DMS53 treated with DMSO at 0.1 percent for 48 hours (cell line): ENCODE results near the gene OR8G1.
"Not testable (repeated sequence)": the region's sequence is repeated elsewhere in the genome, so short reads cannot be mapped to it uniquely, and the experiment has no call there.

ENCODE experiments used
- DNase-seq: peaks from one replicate; lab custom pipeline; 2025; ENCODE audit not compliant: unreplicated experiment; lab: John Stamatoyannopoulos, UW

Gene OR8G1, protein sequence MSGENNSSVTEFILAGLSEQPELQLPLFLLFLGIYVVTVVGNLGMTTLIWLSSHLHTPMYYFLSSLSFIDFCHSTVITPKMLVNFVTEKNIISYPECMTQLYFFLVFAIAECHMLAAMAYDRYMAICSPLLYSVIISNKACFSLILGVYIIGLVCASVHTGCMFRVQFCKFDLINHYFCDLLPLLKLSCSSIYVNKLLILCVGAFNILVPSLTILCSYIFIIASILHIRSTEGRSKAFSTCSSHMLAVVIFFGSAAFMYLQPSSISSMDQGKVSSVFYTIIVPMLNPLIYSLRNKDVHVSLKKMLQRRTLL

GRCh38 chr11:124240621-124241397 is at the start of gene OR8G1:
OR8G1 (plus strand) TSS chr11:124241095; CDS start chr11:124249676, 8,581 bp downstream.
- no peak for DNase-seq

DNA sequence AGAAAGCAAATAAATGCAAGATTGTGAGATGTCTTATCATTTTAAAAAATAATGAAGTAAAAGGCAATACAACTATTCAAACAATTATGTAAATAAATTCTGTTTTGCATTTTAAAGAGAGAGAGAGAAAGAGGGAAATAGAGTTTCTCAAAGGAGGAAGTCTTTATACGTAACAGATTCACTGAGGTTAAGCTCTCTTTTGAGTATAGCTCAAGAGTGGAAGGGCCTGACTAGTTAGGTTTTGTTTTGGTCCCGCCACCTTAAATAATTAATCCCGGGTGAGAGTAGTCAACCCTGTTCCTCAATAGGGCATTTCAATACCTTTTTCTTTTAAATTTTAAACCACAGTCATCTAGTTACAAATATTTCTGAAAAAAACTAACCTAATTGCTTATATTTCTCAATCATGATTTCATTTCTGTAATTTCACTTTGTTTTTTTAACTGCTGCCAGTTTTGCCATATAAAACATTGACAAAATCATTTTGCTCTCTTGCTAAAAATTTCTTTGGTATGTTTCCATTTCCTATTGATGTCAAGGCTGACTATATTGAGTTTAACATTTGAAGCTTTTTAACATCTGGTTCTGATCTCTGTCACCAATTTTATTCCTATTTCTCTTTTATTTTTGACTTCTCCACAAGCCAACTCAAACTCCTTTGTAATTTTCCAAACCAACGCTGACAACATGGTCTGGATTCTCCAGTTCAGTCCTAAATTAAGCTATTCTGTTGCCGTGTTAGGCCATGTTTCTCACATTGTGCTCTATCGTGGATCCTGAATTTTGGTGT is 47.5 kb upstream of the OR8G1 start:
- no peak for DNase-seq

- no peak for DNase-seq
These were observed 46.4 kb upstream of the OR8G1 start for GRCh38 chr11:124194293-124195188.

DNA sequence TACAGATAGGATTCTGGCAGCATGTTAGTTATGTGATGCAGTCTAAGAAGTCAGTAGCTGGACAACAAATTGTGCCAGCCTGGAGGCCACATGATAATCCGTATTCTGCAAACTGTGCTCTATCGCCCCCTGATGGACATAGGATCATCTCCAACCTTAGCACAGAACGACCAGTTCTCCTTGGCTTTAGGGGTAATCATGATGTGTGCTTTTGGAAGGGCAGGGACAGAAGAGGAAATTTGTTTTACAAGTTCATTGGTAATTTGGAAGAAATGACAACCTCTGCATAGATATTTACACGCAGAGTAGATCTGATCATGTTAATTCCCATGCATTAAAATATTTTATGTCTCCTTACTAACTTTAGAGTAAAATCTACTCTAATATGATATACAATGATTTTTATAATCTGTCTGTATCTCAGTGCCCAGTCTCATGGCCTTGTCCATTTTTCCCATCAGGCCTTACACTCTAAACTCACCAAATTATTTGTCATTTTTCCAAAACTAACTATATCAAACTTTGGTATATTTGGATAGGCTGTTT is 45.6 kb upstream of the OR8G1 start:
- peak; percentile 75 for DNase-seq

DNA sequence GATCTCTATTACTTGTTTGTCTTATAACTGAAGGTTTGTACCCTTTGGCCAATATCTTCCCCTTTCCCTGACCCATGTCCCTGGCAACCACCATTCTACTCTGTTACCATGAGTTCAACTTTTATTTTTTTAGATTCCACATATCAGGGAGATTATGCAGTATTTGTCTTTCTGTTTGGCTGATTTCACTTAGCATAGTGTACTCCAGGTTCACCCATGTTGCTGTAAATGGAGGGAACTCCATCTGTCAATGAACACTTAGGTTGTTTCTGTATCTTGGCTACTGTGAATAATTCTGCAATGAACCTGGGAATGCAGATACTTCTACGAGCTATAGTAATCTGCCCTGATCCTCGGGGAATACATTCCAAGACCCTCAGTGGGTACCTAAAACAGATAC is 42.9 kb upstream of the OR8G1 start:
- DNase-seq = no peak

- DNase-seq = no peak
These were observed 42.0 kb upstream of the OR8G1 start for GRCh38 chr11:124198897-124199296.

GRCh38 chr11:124199702-124200101 is 41.2 kb upstream of the OR8G1 start:
- DNase-seq = peak; percentile 90

DNA sequence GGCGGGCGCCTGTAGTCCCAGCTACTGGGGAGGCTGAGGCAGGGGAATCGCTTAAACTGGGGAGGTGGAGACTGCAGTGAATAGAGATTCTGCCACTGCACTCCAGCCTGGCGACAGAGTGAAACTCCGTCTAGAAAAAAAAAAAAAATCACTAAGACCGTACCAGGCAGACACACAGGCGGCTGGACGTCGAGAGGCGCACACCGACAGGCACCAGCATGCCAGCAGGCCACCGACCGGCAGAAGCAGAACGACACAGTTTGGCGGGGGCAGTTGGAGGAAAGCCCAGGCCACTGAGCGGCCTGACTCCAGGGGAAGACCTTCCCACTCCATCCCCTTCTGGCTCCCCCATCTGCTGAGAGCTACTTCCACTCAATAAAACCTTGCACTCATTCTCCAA is 40.2 kb upstream of the OR8G1 start:
- no peak for DNase-seq

GRCh38 chr11:124202951-124203350 is 37.9 kb upstream of the OR8G1 start:
- DNase-seq = no peak

DNA sequence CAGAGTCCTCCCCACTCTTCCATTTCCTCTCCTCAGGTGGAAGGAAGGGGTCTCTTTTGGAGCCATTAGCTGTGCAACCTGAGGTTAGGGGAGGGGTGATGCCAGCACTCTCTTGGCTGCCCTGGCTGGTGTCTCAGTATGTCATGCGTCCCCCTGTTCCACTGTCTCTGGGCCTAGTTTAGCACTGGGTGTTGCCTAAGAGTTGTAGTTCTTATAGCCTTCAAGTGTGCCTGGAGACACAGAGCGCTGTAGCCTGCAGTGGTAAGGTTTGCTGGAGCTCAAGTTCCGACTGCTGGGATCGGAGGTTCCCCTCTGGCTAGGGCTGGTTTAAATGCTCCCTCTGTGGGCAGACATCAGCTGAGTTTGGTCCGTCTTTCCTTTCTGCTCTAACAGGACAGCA is 36.9 kb upstream of the OR8G1 start:
- DNase-seq = no peak

- DNase-seq = peak; percentile 6
These were observed 33.6 kb upstream of the OR8G1 start for GRCh38 chr11:124207102-124207792.

DNA sequence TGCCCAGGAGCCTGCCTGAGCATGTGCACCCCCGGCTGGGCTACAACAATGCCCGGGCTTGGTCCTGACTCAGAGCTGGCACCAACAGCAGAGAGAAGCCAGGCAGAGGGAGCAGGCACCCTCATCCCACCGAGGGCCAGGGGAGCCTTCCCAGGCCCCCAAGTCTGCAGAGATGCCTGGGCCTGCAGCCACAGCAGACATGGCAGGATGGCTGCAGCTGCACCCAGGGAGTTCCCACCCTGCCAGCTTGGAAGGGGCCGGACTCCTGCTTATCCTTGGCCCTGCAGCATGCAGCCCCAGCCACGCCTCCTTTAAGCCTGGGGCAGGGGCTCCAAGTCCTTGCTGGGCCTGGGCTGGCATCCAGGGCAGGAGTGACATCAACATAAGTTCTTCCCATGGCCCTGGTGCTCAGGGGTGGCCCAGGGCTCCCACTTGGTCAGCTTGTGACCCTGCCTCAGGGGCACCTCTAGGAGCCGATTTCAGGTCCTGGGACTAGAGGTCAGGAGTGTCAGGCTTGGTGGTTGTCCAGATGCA is 31.0 kb upstream of the OR8G1 start:
- no peak for DNase-seq

- DNase-seq = no peak
These were observed 30.5 kb upstream of the OR8G1 start for GRCh38 chr11:124210421-124210820.

- no peak for DNase-seq
These were observed 29.6 kb upstream of the OR8G1 start for GRCh38 chr11:124211321-124211720.

DNA sequence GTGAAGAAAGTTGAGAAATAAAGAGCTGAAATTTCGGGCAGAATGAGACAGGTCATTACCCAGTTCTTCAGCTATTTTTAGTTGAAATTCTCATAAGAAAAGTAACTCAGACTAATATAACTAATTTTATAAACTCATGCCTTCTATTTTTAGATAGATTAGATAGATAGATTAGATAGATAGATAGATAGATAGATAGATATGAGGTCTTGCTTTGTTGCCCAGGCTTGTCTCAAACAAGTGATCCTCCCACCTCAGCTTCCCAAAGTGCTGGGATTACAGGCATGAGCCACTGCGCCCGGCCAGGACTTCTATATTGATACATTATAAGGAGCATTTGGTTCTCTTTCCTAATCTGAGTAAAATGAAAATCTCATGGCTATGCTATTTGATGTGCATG is 26.9 kb upstream of the OR8G1 start:
- DNase-seq = no peak

DNA sequence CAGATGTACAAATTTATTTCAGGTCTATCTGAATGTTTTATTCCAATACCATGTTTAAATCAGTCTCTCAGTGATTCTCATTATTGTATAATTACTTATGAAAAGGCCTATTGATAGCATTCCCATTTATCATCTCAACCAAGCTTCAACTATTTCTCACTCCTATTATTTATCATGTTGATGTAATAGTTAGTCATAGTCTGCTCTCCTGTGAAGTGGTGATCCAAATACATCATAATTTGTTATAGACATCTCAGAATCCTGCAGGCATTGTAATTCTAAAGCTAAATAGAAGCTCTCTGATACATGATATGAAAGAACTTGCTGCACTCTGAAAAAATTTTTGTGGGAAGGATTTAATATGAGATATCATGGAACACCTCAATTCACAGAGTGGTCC is 21.8 kb upstream of the OR8G1 start:
- DNase-seq = peak; percentile 7

GRCh38 chr11:124222407-124222806 is 18.5 kb upstream of the OR8G1 start:
- DNase-seq = peak; percentile 23

DNA sequence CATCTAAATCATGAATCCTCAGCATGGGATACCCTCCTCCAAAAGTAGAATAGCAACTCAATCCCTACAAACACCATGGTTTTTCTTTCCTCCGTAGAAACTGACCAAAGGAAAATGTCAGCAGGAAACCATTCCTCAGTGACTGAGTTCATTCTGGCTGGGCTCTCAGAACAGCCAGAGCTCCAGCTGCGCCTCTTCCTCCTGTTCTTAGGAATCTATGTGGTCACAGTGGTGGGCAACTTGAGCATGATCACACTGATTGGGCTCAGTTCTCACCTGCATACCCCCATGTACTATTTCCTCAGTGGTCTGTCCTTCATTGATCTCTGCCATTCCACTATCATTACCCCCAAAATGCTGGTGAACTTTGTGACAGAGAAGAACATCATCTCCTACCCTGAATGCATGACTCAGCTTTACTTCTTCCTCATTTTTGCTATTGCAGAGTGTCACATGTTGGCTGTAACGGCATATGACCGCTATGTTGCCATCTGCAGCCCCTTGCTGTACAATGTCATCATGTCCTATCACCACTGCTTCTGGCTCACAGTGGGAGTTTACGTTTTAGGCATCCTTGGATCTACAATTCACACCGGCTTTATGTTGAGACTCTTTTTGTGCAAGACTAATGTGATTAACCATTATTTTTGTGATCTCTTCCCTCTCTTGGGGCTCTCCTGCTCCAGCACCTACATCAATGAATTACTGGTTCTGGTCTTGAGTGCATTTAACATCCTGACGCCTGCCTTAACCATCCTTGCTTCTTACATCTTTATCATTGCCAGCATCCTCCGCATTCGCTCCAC is 16.1 kb upstream of the OR8G1 start:
- DNase-seq = not testable (repeated sequence)

GRCh38 chr11:124225471-124225870 is 15.4 kb upstream of the OR8G1 start:
- no peak for DNase-seq
